Activated CD4-positive, alpha-beta memory T cell treated with anti-CD3 and anti-CD28 coated beads, Interleukin-2, amount 10 ng/mL, durations not matched to agents 7 days and 5 days (primary cell): ENCODE data around the gene FILIP1. TPM values are rescaled to one million over a fixed set of nuclear protein-coding genes. Genes with fewer than 3 reads are reported as not detected.

Experiments used
- CTCF ChIA-PET: fragments of 350-600 bp; sonication (Branson Sonifier 250); formaldehyde crosslinking; loops from one replicate; lab custom pipeline; 2021; ENCODE audit warnings: antibody characterized with exemption, inconsistent platforms; lab: Charles Lee
- POLR2A ChIA-PET: fragments of 350-600 bp; sonication (Branson Sonifier 250); formaldehyde crosslinking; loops from one replicate; lab custom pipeline; 2021; ENCODE audit warnings: antibody characterized with exemption; lab: Charles Lee
- DNase-seq: peaks from one replicate; pipeline ENCODE4 v3.0.0-alpha.2; 2020
- H3K27ac Mint-ChIP-seq: one replicate; pipeline ENCODE4 v1.8.0; 2021; ENCODE audit warnings: mild to moderate bottlenecking, mixed read lengths
- H3K27me3 Mint-ChIP-seq: one replicate; pipeline ENCODE4 v1.8.0; 2021; ENCODE audit warnings: mixed read lengths
- H3K36me3 Mint-ChIP-seq: one replicate; pipeline ENCODE4 v1.8.0; 2021; ENCODE audit warnings: low read depth, mixed read lengths
- H3K4me1 Mint-ChIP-seq: one replicate; pipeline ENCODE4 v1.8.0; 2021; ENCODE audit warnings: mixed read lengths
- H3K4me3 Mint-ChIP-seq: one replicate; pipeline ENCODE4 v1.8.0; 2021; ENCODE audit warnings: mild to moderate bottlenecking, mixed read lengths
- H3K9me3 Mint-ChIP-seq: one replicate; pipeline ENCODE4 v1.8.0; 2021; ENCODE audit warnings: mixed read lengths
- total RNA-seq, 2 experiments: library from RNA; stranded (reverse); gene quantifications; one replicate each; pipeline ENCODE4 v1.2.3, GENCODE V29; 2021

The FILIP1 gene
- total RNA-seq, 2 experiments from 2014 or later: not detected

DNA sequence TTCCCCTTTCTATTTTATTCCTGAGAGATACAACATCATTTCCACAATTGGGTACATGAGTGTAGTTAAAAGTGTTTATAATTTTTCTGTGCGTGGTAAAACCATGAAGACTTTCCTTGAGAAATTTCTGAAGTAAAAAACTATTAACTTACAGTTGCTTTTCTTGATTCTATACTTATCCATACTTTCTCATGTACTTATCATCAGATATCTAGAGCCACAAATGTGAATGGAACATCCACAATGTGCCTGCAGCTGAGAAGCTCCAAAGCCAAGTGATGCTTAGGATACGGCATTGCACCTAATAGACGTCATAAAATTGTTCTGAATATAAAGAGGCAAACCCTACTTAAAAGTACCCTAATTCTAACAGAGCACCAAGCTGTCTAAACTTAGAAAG lies 2.9 kb downstream of the FILIP1 start:
- H3K27me3 Mint-ChIP-seq: peaks cover 57% of the 10 kb centered on the region
- no peak overlapping the region for H3K27ac Mint-ChIP-seq
- H3K36me3 Mint-ChIP-seq: no peaks in the 10 kb centered on the region
- H3K9me3 Mint-ChIP-seq: no peaks in the 10 kb centered on the region
- POLR2A ChIA-PET: no interaction called here
- H3K4me1 Mint-ChIP-seq: peaks cover 10% of the 10 kb centered on the region
- CTCF ChIA-PET: no interaction called here
- DNase-seq: no peak
- H3K4me3 Mint-ChIP-seq: no peak overlapping the region

DNA sequence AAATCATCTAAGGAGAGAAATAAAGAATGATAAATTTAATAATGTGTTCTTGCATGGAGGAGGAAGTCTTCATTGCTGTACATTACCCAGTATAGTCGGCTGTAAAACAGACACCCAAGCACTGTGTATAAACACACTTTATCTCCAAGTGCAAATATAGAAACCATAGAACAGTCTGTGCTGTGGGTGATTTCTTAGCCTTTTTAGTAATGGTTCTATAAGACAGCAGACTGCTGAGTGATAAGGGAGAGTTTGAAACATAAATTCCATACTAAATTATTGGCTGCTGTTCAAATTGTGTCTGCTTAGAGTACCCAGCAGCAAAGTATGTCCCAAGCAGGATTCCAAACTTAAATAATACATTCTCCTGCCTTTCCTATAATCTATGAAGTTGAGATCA lies 4.6 kb downstream of the FILIP1 start:
- Mint-ChIP-seq H3K4me3 (no peak overlapping the region), H3K9me3 (no peaks in the 10 kb centered on the region), H3K27ac (no peak overlapping the region), H3K36me3 (no peaks in the 10 kb centered on the region), H3K27me3 (peaks cover 52% of the 10 kb centered on the region), H3K4me1 (no peaks in the 10 kb centered on the region)
- ChIA-PET CTCF (interaction anchor here (1.2 kb wide), 1 partner anchor 192 kb away, joined by 3 read pairs; no protein-coding TSS in a partner anchor), POLR2A (no interaction called here)
- DNase-seq: no peak

DNA sequence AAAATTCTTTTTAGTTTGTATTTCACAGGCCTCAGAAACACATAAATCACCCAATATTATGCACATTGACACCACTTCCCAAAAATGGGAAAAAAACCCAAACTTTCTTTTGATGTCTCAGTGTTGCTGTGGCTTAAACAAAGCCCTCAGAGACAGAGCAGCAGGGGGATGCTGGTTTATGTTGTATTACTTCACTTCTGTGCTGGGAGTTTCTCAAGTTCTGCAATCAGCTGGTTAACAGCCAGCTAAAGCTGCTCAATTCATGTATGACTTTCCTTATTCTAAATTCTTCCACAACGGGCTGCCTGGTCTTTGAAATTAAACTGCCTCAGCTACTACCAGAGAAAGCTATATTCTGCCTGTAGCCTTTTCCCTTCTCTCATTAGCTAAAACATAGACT lies 5.6 kb downstream of the FILIP1 start:
- H3K27me3 Mint-ChIP-seq: peaks cover 49% of the 10 kb centered on the region
- H3K4me3 Mint-ChIP-seq: no peak overlapping the region
- no peak for DNase-seq
- H3K9me3 Mint-ChIP-seq: no peaks in the 10 kb centered on the region
- no peaks in the 10 kb centered on the region for H3K36me3 Mint-ChIP-seq
- H3K27ac Mint-ChIP-seq: no peak overlapping the region
- no peaks in the 10 kb centered on the region for H3K4me1 Mint-ChIP-seq
- POLR2A ChIA-PET: no interaction called here
- CTCF ChIA-PET: no interaction called here

DNA sequence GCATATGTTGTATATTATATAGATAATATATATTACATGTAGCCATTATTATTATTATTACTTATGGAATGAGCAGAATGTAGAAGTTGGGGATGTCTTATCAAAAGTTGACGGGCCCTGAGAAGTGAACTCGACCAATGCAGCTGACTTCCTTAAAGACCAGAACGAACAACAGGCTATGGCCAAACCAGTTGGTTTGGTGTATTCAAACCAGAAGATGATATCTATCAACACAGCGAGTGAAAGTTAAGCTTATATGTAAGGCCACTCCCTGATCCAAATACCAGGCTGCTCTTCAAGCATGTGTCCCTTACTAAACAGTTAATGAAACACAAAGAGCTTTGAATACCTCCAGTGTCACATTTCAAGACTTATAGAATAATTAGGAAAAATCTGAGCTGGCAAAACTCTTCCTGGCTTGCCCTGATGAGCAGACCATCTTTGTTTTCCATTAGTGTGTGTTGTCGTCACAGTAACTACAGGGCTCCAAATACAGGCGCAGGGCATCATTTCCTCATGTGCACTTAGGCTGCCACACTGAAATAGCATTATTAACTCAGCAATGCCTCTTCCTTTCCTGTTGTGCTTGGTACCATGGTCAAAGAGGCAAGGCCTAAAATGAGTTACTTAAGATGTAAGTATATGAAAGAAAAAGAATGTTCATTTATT lies 6.6 kb downstream of the FILIP1 start:
- no peaks in the 10 kb centered on the region for H3K4me1 Mint-ChIP-seq
- DNase-seq: no peak
- H3K4me3 Mint-ChIP-seq: no peak overlapping the region
- POLR2A ChIA-PET: no interaction called here
- peaks cover 43% of the 10 kb centered on the region for H3K27me3 Mint-ChIP-seq
- no peak overlapping the region for H3K27ac Mint-ChIP-seq
- CTCF ChIA-PET: no interaction called here
- H3K9me3 Mint-ChIP-seq: no peaks in the 10 kb centered on the region
- no peaks in the 10 kb centered on the region for H3K36me3 Mint-ChIP-seq

DNA sequence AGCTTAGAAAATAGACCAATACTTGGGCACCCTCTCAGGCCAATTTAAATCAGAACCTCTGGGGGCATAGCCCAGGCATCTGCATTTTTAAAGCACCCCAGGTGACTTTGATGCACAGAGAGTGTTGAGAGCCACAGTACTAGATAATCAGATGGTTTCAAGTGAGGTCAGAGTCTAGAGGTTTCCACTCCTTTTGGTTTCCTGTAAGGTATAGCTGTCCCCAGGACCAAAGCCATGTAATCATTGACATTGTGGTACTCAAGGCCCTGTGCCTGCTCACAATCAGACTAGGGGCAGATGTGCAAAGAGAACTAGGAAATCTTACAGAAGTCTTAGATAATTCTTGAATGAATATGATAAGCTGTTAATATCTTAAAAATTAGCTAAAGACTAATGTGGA lies 9.1 kb downstream of the FILIP1 start:
- ChIA-PET POLR2A (no interaction called here), CTCF (no interaction called here)
- no peak for DNase-seq
- no peak overlapping the region for H3K4me3 Mint-ChIP-seq
- H3K9me3 Mint-ChIP-seq: no peaks in the 10 kb centered on the region
- H3K27me3 Mint-ChIP-seq: peaks cover 33% of the 10 kb centered on the region
- no peaks in the 10 kb centered on the region for H3K36me3 Mint-ChIP-seq
- H3K4me1 Mint-ChIP-seq: no peaks in the 10 kb centered on the region
- no peak overlapping the region for H3K27ac Mint-ChIP-seq

DNA sequence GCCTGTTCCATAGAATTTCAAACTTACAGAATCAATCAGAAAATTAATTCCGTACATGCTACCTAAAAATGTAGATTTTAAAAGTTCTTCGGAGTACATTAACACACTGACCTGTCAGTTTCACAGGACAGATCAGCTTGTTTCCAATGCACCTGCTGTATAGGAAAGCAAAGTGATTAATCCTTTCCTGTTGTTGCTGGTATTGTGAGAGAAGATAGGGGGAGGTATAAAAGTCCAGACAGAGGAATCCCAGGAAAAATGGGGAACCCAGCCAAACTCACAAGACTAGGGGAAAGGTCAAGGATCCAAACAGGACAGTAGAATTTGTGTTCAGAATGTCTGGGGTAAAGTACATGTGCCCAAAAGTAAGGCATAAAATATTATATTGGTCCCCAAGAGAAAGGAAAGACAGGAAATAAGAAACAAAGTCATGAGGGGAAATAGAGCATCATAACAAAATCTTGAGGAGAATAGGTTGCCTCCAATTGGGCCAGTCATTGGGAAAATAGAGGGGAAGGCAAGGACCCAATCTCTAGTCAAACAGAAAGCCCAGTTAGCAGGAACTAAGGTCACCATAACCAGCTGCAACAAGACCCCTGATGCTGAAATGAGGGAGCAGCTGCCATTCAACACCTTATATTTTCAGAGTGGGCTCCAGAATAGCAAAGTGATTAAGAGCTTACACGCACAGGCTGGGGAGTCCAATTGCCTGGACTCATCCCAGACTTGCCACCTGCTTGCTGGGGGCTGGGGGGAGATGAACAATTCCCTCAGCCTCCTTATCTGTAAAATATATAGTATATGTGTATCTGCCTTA lies 10.3 kb downstream of the FILIP1 start:
- ChIA-PET CTCF (no interaction called here), POLR2A (no interaction called here)
- peaks cover 29% of the 10 kb centered on the region for H3K27me3 Mint-ChIP-seq
- H3K4me3 Mint-ChIP-seq: no peak overlapping the region
- H3K4me1 Mint-ChIP-seq: no peaks in the 10 kb centered on the region
- H3K9me3 Mint-ChIP-seq: no peaks in the 10 kb centered on the region
- DNase-seq: no peak
- H3K27ac Mint-ChIP-seq: no peak overlapping the region
- no peaks in the 10 kb centered on the region for H3K36me3 Mint-ChIP-seq

DNA sequence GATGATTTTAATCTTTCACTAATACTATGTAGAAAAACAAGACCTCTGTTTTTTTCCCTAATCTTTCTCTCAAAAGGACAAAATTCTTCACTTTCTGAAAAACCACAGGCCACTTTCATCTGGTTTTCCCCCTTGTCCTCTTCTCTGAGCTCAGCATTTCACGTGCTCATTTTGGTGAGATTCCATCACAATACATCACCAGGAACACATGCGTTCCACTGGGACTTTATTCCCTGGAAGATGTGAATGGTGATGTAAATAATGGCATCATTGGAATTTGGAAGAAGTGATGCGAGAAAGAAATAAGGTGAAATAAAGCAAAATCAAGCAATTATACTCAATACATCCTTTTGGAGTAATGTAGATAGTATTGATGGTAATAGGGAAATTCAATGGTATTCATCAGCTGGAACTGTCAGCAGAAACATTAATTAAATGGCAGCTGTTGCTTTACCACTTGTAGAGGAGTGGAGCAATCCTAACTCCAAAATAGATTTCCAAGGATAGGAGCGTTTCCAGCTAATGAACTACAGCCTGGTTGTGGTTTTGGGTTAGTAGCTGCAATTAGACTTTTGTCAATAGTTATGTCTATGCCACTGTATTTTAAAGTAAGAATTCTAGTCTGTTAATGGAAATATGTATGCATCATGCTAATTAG lies 11.5 kb downstream of the FILIP1 start:
- no peak for DNase-seq
- Mint-ChIP-seq H3K27me3 (peaks cover 30% of the 10 kb centered on the region), H3K36me3 (no peaks in the 10 kb centered on the region), H3K4me1 (no peaks in the 10 kb centered on the region), H3K4me3 (no peak overlapping the region), H3K9me3 (no peaks in the 10 kb centered on the region), H3K27ac (no peak overlapping the region)
- ChIA-PET POLR2A (no interaction called here), CTCF (no interaction called here)

DNA sequence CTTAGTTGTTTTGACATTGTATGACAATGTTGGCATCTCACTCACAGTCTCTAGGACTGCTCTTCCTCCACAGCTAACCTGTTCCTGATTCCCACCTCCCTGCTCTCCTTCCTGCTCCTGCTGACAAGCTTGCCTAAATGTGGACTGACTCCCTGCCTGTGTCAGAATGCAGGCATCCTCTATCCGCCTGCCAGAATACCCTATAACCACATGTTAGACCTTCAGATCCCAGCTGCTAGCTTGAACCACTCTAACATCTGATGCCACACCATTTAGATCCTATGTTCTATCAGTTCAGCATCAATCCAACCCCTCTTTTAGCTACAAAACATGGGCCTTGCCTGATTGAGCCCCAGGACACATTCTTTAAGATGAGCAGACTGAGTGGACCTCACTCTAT lies 12.2 kb downstream of the FILIP1 start:
- Mint-ChIP-seq H3K27ac (no peak overlapping the region), H3K9me3 (no peaks in the 10 kb centered on the region), H3K4me3 (no peak overlapping the region), H3K4me1 (no peaks in the 10 kb centered on the region), H3K27me3 (peaks cover 31% of the 10 kb centered on the region), H3K36me3 (no peaks in the 10 kb centered on the region)
- POLR2A ChIA-PET: no interaction called here
- DNase-seq: no peak
- CTCF ChIA-PET: interaction anchor here (0.7 kb wide), 1 partner anchor 184 kb away, joined by 3 read pairs; no protein-coding TSS in a partner anchor

DNA sequence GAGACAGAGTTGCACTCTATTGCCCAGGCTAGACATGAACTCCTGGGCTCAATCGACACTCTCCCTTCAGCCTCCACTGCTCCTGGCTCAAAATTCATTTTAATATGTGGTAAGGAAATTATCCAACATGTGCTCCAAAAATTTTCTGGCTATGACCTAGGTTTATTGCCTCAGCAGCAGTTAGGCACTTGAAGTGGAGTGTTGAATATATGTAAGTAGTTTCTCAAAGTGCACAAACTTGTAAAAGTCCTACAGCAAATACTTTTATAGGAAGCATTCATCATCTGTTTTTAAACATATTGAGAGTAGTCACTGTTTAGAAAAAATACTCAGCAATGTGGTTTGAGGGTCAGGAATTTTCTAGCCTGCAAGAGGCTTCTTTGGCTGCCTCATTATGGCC lies 13.2 kb downstream of the FILIP1 start:
- Mint-ChIP-seq H3K36me3 (no peaks in the 10 kb centered on the region), H3K27me3 (peaks cover 27% of the 10 kb centered on the region), H3K4me3 (no peak overlapping the region), H3K27ac (no peak overlapping the region), H3K4me1 (no peaks in the 10 kb centered on the region), H3K9me3 (no peaks in the 10 kb centered on the region)
- DNase-seq: no peak
- ChIA-PET POLR2A (no interaction called here), CTCF (interaction anchor here (0.7 kb wide), 1 partner anchor 183 kb away, joined by 3 read pairs; no protein-coding TSS in a partner anchor)

DNA sequence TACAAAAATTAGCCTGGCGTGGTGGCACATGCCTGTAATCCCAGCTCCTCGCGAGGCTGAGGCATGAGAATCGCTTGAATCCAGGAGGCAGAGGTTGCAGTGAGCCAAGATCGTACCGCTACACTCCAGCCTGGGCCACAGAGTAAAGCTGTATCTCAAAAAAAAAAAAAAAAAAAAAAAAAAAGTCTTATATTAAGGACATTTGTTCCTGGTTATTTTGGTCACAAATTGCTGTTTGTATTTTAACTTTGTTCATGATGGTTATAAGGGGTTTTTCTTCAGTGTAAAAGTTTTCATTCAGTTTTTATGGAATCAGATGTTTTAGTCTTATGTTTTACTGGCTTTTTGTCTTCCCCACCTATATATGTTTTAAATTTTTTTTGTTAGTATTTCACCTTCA lies 13.9 kb downstream of the FILIP1 start:
- ChIA-PET CTCF (no interaction called here), POLR2A (no interaction called here)

DNA sequence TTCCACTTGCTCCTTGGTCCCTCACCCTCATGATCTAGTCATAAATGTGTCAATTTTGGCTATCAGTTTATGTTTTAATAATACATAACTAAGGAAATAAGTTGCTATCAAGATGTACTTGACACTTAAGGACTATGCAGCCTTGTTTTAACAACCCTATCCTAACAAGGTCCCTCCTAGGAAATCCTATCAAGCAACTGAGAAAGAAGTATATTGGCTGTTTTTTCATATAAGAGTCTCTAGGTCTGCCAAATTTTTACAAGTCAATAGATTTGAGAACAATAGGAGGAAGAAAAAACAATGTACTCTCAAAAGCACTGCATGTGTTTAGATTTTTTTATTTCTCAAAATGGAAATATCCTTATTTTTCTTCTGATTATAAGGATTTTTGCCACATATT lies 14.7 kb downstream of the FILIP1 start:
- H3K9me3 Mint-ChIP-seq: no peaks in the 10 kb centered on the region
- no peaks in the 10 kb centered on the region for H3K36me3 Mint-ChIP-seq
- peaks cover 32% of the 10 kb centered on the region for H3K27me3 Mint-ChIP-seq
- no peak overlapping the region for H3K4me3 Mint-ChIP-seq
- no peak for DNase-seq
- no peak overlapping the region for H3K27ac Mint-ChIP-seq
- H3K4me1 Mint-ChIP-seq: no peaks in the 10 kb centered on the region
- CTCF ChIA-PET: no interaction called here
- POLR2A ChIA-PET: no interaction called here

More for the DNA sequence above, 13.9 kb downstream of the FILIP1 start:
- peaks cover 29% of the 10 kb centered on the region for H3K27me3 Mint-ChIP-seq
- no peak overlapping the region for H3K4me3 Mint-ChIP-seq
- H3K36me3 Mint-ChIP-seq: no peaks in the 10 kb centered on the region
- H3K9me3 Mint-ChIP-seq: no peaks in the 10 kb centered on the region
- H3K27ac Mint-ChIP-seq: no peak overlapping the region
- no peaks in the 10 kb centered on the region for H3K4me1 Mint-ChIP-seq
- no peak for DNase-seq

DNA sequence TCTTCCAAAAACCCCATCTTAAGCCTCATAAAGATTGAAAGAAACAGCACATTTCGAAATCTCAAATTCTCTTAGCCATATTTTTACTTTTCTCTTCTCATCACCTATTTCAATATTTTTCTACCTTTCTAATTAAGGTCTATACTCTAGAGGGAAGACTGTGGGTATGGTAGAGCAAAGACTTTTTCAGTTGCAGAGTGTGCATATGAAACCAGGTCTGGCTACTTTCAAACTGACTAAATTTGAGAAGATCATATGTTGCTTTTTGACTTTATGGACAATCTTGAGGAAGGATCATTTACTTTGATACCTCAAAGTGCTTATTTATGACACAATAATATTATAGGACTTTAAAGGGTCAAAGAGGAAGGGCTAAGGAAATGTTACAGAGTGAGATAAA lies 20.7 kb downstream of the FILIP1 start:
- no peak for DNase-seq
- Mint-ChIP-seq H3K4me3 (no peak overlapping the region), H3K27me3 (peaks cover 19% of the 10 kb centered on the region), H3K9me3 (no peaks in the 10 kb centered on the region), H3K4me1 (no peaks in the 10 kb centered on the region), H3K27ac (no peak overlapping the region), H3K36me3 (no peaks in the 10 kb centered on the region)
- ChIA-PET POLR2A (no interaction called here), CTCF (no interaction called here)

DNA sequence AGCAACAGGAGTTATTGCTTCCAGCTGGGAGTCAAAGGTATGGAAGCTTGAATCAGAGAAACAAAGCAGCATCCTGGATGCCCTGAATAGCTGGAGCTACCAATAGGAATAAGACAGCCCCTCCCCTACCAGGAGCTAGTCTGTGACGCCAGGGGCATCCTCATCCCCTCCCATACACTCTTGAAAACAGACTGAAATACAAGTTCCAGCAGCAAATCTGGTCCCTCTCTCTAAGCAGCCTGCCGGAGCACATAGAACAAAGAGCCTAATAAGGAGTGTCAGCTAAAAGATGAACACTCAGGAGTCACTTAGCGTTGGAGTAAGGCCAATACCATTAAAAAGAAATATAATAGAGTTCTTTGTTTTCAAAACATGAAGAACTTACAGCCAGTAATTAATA lies 25.6 kb downstream of the FILIP1 start:
- H3K4me1 Mint-ChIP-seq: no peaks in the 10 kb centered on the region
- no peak overlapping the region for H3K4me3 Mint-ChIP-seq
- no peaks in the 10 kb centered on the region for H3K9me3 Mint-ChIP-seq
- no peak overlapping the region for H3K27ac Mint-ChIP-seq
- CTCF ChIA-PET: no interaction called here
- POLR2A ChIA-PET: no interaction called here
- DNase-seq: no peak
- peaks cover 11% of the 10 kb centered on the region for H3K27me3 Mint-ChIP-seq
- H3K36me3 Mint-ChIP-seq: no peaks in the 10 kb centered on the region
